Activated CD4-positive, alpha-beta T cell treated with anti-CD3 and anti-CD28 coated beads, Interleukin-2, amount 10 ng/mL, durations not matched to agents 7 days and 5 days (primary cell): ENCODE measurements around the gene DCD. TPM values are rescaled to one million over a fixed set of nuclear protein-coding genes. Genes with fewer than 3 reads are reported as not detected.

ENCODE experiments used
- CTCF ChIA-PET: fragments of 350-600 bp; sonication (Branson Sonifier 250); formaldehyde crosslinking; loops from one replicate; lab custom pipeline; 2021; ENCODE audit warnings: antibody characterized with exemption; lab: Charles Lee
- POLR2A ChIA-PET: fragments of 350-600 bp; sonication (Branson Sonifier 250); formaldehyde crosslinking; loops from one replicate; lab custom pipeline; 2021; ENCODE audit warnings: antibody characterized with exemption; lab: Charles Lee
- DNase-seq: peaks from one replicate; pipeline ENCODE4 v3.0.0-alpha.2; 2020
- H3K27ac Mint-ChIP-seq: one replicate; pipeline ENCODE4 v1.8.0; 2021; ENCODE audit warnings: mild to moderate bottlenecking, moderate library complexity, mixed read lengths
- H3K27me3 Mint-ChIP-seq: one replicate; pipeline ENCODE4 v1.8.0; 2021; ENCODE audit warnings: mixed read lengths
- H3K36me3 Mint-ChIP-seq: one replicate; pipeline ENCODE4 v1.8.0; 2021; ENCODE audit warnings: low read depth, mixed read lengths
- H3K4me1 Mint-ChIP-seq: one replicate; pipeline ENCODE4 v1.8.0; 2021; ENCODE audit warnings: mixed read lengths
- H3K4me3 Mint-ChIP-seq: one replicate; pipeline ENCODE4 v1.8.0; 2021; ENCODE audit warnings: mild to moderate bottlenecking, moderate library complexity, mixed read lengths
- H3K9me3 Mint-ChIP-seq: one replicate; pipeline ENCODE4 v1.8.0; 2021; ENCODE audit warnings: mixed read lengths
- total RNA-seq, 2 experiments: library from RNA; stranded (reverse); gene quantifications; one replicate each; pipeline ENCODE4 v1.2.3, GENCODE V29; 2021

Gene DCD
- total RNA-seq, 2 experiments from 2014 or later: not detected

- no peak overlapping the region for H3K27ac Mint-ChIP-seq
- ChIA-PET POLR2A (interaction anchor here (0.7 kb wide), 1 partner anchor 568 kb away, joined by 4 read pairs; no protein-coding TSS in a partner anchor), CTCF (no interaction called here)
- H3K4me1 Mint-ChIP-seq: no peaks in the 10 kb centered on the region
- no peaks in the 10 kb centered on the region for H3K36me3 Mint-ChIP-seq
- H3K27me3 Mint-ChIP-seq: peaks cover 61% of the 10 kb centered on the region
- H3K4me3 Mint-ChIP-seq: no peak overlapping the region
- peaks cover 5% of the 10 kb centered on the region for H3K9me3 Mint-ChIP-seq
- DNase-seq: no peak
These were observed 25.5 kb downstream of the DCD start for GRCh38 chr12:54622463-54623183.

DNA sequence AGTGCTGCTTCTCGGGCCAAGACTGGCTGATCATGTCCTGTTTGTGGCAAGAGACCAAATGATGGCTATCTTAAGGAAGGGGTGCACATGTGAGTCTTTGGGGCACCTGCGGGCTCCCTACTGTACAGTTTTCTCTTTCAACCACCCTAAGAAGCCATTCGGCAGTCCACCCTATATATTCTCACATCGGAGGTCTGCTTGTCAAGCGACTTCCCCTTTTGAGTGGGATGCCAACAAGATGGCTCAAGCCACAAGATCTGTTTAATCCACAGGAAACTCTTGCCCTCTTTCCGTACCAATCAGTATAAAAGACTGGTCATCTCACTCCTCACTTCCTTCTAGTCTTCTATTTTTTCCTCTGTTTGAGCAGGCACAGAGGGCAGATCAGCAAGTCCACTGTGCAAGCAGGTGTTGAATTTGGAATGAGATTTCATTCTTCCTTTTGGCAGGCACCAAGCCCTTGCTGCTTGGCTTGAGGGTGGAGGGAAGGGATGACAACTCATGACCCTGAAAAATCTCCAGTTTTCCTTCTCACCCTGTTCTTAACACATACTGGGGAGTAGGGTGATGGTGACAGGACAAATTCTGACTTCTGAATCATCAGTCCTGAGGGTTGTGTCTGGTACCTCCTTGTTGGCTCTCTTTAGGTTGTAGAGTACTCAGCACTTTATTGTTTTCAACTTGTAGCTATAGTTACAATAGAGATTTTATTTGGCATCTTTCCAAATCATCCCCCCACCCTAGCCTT is 31.1 kb downstream of the DCD start:
- no peak overlapping the region for H3K27ac Mint-ChIP-seq
- no peak for DNase-seq
- H3K27me3 Mint-ChIP-seq: peaks cover 52% of the 10 kb centered on the region
- H3K9me3 Mint-ChIP-seq: no peaks in the 10 kb centered on the region
- no peaks in the 10 kb centered on the region for H3K36me3 Mint-ChIP-seq
- ChIA-PET CTCF (no interaction called here), POLR2A (no interaction called here)
- no peak overlapping the region for H3K4me3 Mint-ChIP-seq
- no peaks in the 10 kb centered on the region for H3K4me1 Mint-ChIP-seq

- Mint-ChIP-seq H3K27me3 (peaks cover 35% of the 10 kb centered on the region), H3K4me1 (no peaks in the 10 kb centered on the region), H3K4me3 (no peak overlapping the region), H3K27ac (no peak overlapping the region), H3K36me3 (no peaks in the 10 kb centered on the region), H3K9me3 (no peaks in the 10 kb centered on the region)
- CTCF ChIA-PET: no interaction called here
- no peak for DNase-seq
- POLR2A ChIA-PET: no interaction called here
These were observed 35.9 kb downstream of the DCD start for GRCh38 chr12:54612225-54612750.

- ChIA-PET POLR2A (no interaction called here), CTCF (no interaction called here)
- Mint-ChIP-seq H3K36me3 (no peaks in the 10 kb centered on the region), H3K4me1 (no peaks in the 10 kb centered on the region), H3K27ac (no peak overlapping the region), H3K9me3 (no peaks in the 10 kb centered on the region), H3K27me3 (peaks cover 31% of the 10 kb centered on the region), H3K4me3 (no peak overlapping the region)
- DNase-seq: no peak
These were observed 36.4 kb downstream of the DCD start for GRCh38 chr12:54611715-54612149.

- POLR2A ChIA-PET: no interaction called here
- DNase-seq: no peak
- no peak overlapping the region for H3K4me3 Mint-ChIP-seq
- CTCF ChIA-PET: interaction anchor here (0.5 kb wide), 1 partner anchor 37 kb away, joined by 3 read pairs; no protein-coding TSS in a partner anchor
- H3K27me3 Mint-ChIP-seq: peaks cover 16% of the 10 kb centered on the region
- no peaks in the 10 kb centered on the region for H3K4me1 Mint-ChIP-seq
- H3K36me3 Mint-ChIP-seq: no peaks in the 10 kb centered on the region
- no peak overlapping the region for H3K27ac Mint-ChIP-seq
- no peaks in the 10 kb centered on the region for H3K9me3 Mint-ChIP-seq
These were observed 39.4 kb downstream of the DCD start for GRCh38 chr12:54608769-54609168.

DNA sequence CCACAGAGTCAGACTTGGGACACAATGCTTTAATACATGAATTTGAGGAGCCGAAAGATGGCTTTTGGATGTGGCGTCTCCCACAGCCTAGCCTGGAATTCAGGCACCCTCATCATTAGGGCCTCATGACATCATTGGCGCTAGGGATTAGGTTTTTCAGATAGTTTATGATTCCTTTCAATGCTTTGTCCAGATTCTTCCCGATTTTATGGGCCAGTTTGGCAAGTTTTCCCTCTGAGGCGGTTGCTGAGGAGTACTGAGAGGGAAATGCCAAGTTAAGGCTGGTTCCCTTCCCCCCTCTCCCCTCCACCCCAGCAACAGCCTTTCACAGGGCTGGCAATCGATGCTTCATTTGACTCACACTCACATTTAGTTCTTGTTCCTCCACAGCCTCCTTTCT is 40.0 kb downstream of the DCD start:
- no peak for DNase-seq
- H3K4me3 Mint-ChIP-seq: no peak overlapping the region
- H3K4me1 Mint-ChIP-seq: peaks cover 2% of the 10 kb centered on the region
- ChIA-PET POLR2A (no interaction called here), CTCF (no interaction called here)
- no peaks in the 10 kb centered on the region for H3K9me3 Mint-ChIP-seq
- no peak overlapping the region for H3K27ac Mint-ChIP-seq
- no peaks in the 10 kb centered on the region for H3K36me3 Mint-ChIP-seq
- H3K27me3 Mint-ChIP-seq: peaks cover 16% of the 10 kb centered on the region

GRCh38 chr12:54606556-54606955 is 41.6 kb downstream of the DCD start:
- POLR2A ChIA-PET: no interaction called here
- no peak overlapping the region for H3K4me3 Mint-ChIP-seq
- no peak for DNase-seq
- CTCF ChIA-PET: interaction anchor here (1.2 to 1.3 kb wide), 2 partner anchors 12 to 27 kb away, joined by 3 read pairs; no protein-coding TSS in a partner anchor
- no peaks in the 10 kb centered on the region for H3K9me3 Mint-ChIP-seq
- H3K36me3 Mint-ChIP-seq: no peaks in the 10 kb centered on the region
- peaks cover 6% of the 10 kb centered on the region for H3K4me1 Mint-ChIP-seq
- H3K27ac Mint-ChIP-seq: no peak overlapping the region
- peaks cover 12% of the 10 kb centered on the region for H3K27me3 Mint-ChIP-seq

GRCh38 chr12:54605138-54605970 is 42.8 kb downstream of the DCD start:
- ChIA-PET POLR2A (no interaction called here), CTCF (interaction anchor here (3.7 kb wide), 1 partner anchor 26 kb away, joined by 13 read pairs; no protein-coding TSS in a partner anchor)
- H3K27me3 Mint-ChIP-seq: peaks cover 8% of the 10 kb centered on the region
- no peaks in the 10 kb centered on the region for H3K9me3 Mint-ChIP-seq
- no peaks in the 10 kb centered on the region for H3K36me3 Mint-ChIP-seq
- no peak overlapping the region for H3K4me3 Mint-ChIP-seq
- DNase-seq: no peak
- H3K27ac Mint-ChIP-seq: no peak overlapping the region
- peaks cover 6% of the 10 kb centered on the region for H3K4me1 Mint-ChIP-seq

DNA sequence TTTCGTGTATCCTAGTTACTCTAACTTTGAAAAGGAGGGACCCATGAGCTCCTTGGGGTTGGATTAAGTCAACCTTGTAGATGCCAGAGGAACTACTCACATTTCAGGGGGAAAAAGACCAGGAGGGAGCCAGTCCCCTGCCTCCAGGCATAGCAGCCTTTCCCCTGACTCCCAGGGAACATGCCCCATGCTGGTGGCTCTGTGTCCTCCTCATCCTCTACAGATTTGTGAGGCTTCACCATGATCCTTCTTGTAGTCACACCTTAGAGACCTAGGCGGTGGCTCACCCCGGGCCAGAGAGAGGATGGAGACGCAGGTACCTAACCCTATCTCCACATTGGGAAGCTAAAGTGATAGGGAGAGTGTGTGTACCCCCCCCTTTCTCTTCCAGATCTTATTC is 43.7 kb downstream of the DCD start:
- Mint-ChIP-seq H3K4me3 (no peak overlapping the region), H3K9me3 (no peaks in the 10 kb centered on the region), H3K27me3 (peaks cover 12% of the 10 kb centered on the region), H3K36me3 (no peaks in the 10 kb centered on the region), H3K4me1 (peaks cover 6% of the 10 kb centered on the region), H3K27ac (no peak overlapping the region)
- POLR2A ChIA-PET: no interaction called here
- no peak for DNase-seq
- CTCF ChIA-PET: interaction anchor here (0.6 to 3.7 kb wide), 4 partner anchors 9 to 161 kb away, joined by 3 to 13 read pairs (median 4); no protein-coding TSS in a partner anchor

- no peak overlapping the region for H3K4me3 Mint-ChIP-seq
- CTCF ChIA-PET: interaction anchor here (0.6 to 3.7 kb wide), 4 partner anchors 9 to 160 kb away, joined by 3 to 13 read pairs (median 4); no protein-coding TSS in a partner anchor
These were observed 44.3 kb downstream of the DCD start for GRCh38 chr12:54603872-54604271.

DNA sequence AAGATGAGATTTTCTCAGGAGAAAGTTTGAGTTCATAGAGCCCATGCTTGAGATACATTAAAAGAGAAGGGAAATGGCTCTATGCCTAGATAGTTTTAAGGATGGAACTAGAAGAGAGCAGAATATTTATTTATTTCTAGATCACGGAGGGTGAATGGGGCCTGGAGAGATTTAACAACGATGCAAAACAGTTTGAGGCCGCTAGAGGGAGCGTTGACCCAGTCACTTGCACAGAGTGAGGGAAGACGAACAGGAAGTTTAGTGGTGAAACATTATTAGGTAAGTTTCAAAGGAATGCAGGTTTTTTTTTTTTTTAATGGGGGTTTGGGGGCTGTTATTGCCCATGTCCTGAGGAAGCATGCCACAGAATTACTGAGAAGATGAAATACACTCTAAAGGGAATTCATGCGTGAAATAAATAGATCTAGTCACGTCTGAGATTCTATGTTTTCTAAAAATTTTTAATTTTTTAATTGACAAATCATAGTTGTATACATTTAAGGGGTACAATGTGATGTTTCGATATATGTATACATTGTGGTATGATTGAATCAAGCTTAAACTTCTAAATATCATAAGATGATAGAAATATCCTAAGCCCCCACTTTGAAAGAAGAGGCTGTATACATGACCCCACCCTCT is 44.9 kb downstream of the DCD start:
- Mint-ChIP-seq H3K27ac (no peak overlapping the region), H3K4me3 (no peak overlapping the region), H3K9me3 (no peaks in the 10 kb centered on the region), H3K36me3 (no peaks in the 10 kb centered on the region), H3K4me1 (peaks cover 6% of the 10 kb centered on the region), H3K27me3 (peaks cover 20% of the 10 kb centered on the region)
- CTCF ChIA-PET: interaction anchor here (1.5 to 3.7 kb wide), 2 partner anchors 24 to 55 kb away, joined by 4 to 13 read pairs; no protein-coding TSS in a partner anchor
- POLR2A ChIA-PET: interaction anchor here (0.6 kb wide), 1 partner anchor 1068 kb away, joined by 3 read pairs; no protein-coding TSS in a partner anchor
- DNase-seq: peak; percentile 68

More at GRCh38 chr12:54603872-54604271, 44.3 kb downstream of the DCD start:
- DNase-seq: no peak
- H3K27ac Mint-ChIP-seq: no peak overlapping the region
- POLR2A ChIA-PET: no interaction called here
- H3K4me1 Mint-ChIP-seq: peaks cover 6% of the 10 kb centered on the region
- no peaks in the 10 kb centered on the region for H3K36me3 Mint-ChIP-seq
- H3K27me3 Mint-ChIP-seq: peaks cover 18% of the 10 kb centered on the region
- no peaks in the 10 kb centered on the region for H3K9me3 Mint-ChIP-seq

DNA sequence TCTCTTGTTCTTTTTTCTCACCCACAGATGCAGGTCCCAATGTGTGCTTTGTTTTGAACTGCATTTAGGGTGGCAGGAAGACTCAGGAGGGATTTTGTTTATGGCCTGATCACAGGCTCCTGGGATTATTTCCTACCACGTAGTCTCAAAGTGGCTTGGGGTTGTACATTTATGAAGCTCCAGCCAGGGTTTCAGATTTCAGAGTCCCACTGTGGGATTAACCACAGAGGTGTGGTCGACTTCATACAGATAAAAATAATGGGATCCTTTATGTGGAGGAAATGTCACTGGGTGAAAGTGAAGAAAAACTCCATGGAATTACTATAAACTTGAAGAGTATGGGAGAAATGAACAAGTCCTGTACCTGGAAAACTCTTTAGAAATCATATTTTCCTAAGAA is 45.5 kb downstream of the DCD start:
- Mint-ChIP-seq H3K4me1 (peaks cover 6% of the 10 kb centered on the region), H3K27me3 (peaks cover 18% of the 10 kb centered on the region), H3K36me3 (no peaks in the 10 kb centered on the region), H3K4me3 (no peak overlapping the region), H3K9me3 (no peaks in the 10 kb centered on the region), H3K27ac (no peak overlapping the region)
- ChIA-PET CTCF (interaction anchor here (3.7 kb wide), 1 partner anchor 23 kb away, joined by 13 read pairs; no protein-coding TSS in a partner anchor), POLR2A (no interaction called here)
- DNase-seq: no peak
